Measurements from ENCODE around the gene ATAD3C. TPM values are rescaled to one million over a fixed set of nuclear protein-coding genes. Genes with fewer than 3 reads are reported as not detected.
"Not testable (repeated sequence)": the region's sequence is repeated elsewhere in the genome, so short reads cannot be mapped to it uniquely, and the experiment has no call there.

ATAD3C gene
- total RNA-seq, 3 donors from 2014 or later: 0.35 to 1.4 (median 0.55) TPM

DNA sequence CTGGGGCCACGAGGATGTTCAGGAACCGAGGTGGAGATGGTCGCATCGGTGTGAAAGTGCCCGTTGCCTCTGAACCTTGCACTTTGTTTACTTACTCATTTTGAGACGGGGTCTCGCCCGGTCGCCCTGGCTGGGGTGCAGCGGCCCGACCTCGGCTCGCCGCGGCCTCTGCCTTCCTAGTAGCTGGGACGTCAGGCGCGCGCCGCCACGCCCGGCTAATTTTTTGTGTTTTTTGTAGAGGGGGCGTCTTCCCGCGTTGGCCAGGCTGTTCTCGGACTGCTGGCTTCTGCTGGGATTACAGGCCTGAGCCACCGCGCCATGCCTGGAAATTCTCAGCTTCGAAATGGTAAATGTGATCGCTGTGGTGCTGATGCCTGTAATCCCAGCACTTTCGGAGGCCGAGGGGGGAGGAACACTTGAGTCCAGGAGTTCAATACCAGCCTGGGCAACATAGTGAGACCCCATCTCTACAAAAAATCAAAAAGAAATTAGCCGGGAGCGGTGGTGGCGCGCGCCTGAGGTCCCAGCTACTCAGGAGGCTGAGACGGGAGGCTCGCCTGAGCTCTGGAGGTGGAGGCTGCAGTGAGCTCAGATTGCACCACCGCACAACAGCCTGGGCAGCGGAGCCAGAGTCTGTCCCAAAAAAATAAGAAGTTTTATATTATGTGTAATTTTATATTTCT lies 41.7 kb upstream of the ATAD3C start:
- TF ChIP-seq, protein P1, sequence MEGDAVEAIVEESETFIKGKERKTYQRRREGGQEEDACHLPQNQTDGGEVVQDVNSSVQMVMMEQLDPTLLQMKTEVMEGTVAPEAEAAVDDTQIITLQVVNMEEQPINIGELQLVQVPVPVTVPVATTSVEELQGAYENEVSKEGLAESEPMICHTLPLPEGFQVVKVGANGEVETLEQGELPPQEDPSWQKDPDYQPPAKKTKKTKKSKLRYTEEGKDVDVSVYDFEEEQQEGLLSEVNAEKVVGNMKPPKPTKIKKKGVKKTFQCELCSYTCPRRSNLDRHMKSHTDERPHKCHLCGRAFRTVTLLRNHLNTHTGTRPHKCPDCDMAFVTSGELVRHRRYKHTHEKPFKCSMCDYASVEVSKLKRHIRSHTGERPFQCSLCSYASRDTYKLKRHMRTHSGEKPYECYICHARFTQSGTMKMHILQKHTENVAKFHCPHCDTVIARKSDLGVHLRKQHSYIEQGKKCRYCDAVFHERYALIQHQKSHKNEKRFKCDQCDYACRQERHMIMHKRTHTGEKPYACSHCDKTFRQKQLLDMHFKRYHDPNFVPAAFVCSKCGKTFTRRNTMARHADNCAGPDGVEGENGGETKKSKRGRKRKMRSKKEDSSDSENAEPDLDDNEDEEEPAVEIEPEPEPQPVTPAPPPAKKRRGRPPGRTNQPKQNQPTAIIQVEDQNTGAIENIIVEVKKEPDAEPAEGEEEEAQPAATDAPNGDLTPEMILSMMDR (IDR thresholded peaks at IDR 0.05): no peak
- intact Hi-C loops (cut with DNase I, micrococcal nuclease): no loop called here
- Histone ChIP-seq H3K4me3 (peak overlapping the region; percentile 91), H3K9me3 (no peaks in the 10 kb centered on the region), H3K36me3 (ENCODE audit: low read depth) (no peaks in the 10 kb centered on the region), H3K4me1 (ENCODE audit: low read depth) (peaks cover 14% of the 10 kb centered on the region)
- ATAC-seq (peak; percentile 36), DNase-seq (peak; percentile 18 to 60 (median 55))

DNA sequence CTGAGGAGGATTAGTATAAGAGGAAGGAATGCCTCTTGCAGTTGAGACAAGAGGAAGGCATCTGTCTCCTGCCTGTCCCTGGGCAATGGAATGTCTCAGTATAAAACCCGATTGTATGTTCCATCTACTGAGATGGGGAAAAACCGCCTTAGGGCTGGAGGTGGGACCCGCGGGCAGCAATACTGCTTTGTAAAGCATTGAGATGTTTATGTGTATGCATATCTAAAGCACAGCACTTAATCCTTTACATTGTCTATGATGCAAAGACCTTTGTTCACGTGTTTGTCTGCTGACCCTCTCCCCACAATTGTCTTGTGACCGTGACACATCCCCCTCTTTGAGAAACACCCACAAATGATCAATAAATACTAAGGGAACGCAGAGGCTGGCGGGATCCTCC lies 39.3 kb upstream of the ATAD3C start:
- H3K36me3 ChIP-seq (ENCODE audit: low read depth); DNase-seq; intact Hi-C loops (cut with DNase I, micrococcal nuclease); H3K4me3 ChIP-seq; ATAC-seq; H3K9me3 ChIP-seq: not testable (repeated sequence)
- peaks cover 14% of the 10 kb centered on the region for H3K4me1 ChIP-seq (ENCODE audit: low read depth)

DNA sequence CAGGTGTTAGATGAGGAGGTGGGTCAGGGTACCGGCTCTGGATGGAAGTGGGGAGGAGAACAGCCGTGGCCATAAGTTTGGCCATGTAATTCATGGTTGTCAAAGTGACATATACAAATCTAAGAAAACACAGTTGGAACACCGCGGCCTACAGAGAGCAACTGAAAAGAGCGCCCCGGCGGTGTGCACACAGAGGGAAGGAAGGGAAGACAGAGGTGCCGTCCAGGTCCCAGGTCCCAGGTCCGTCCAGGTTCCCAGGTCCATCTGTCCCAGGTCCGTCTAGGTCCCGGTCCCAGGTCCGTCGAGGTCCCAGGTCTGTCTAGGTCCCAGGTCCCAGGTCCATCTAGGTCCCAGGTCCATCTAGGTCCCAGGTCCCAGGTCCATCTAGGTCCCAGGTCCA lies 37.9 kb upstream of the ATAD3C start:
- ATAC-seq: no peak

DNA sequence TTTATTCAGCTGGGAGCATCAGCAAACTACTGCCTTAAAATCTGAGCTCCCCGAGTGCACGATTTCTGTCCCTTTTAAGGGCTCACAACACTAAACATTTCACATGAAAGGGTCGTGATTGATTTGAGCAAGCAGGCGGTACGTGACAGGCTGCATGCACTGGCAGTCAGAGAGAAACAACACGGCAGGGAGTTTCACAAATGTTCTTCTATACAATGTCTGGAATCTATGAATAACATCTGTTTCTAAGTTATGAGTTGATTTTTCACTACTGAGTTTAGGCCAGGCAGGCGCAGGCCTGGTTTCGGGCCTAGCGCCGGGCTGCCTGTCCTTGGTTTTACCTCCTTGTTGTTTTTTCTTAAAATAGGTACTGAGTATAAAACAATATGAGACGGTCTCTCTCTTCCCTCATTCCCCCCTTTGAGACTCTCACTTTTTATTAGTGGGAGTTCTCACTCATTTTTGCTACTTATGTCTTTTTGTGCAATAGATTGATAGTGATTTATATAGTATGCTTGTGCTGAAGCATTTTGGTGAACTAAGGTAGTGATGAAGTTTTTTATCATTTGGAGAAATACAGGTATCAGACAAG lies 37.1 kb upstream of the ATAD3C start:
- ATAC-seq; intact Hi-C loops (cut with DNase I, micrococcal nuclease): not testable (repeated sequence)

More for the DNA sequence above, 37.9 kb upstream of the ATAD3C start:
- DNase-seq: peak in 1 of 3 donors; percentile 37
- H3K4me1 ChIP-seq (ENCODE audit: low read depth): peaks cover 4% of the 10 kb centered on the region
- TF ChIP-seq, protein P1 (IDR thresholded peaks at IDR 0.05): no peak
- no peaks in the 10 kb centered on the region for H3K9me3 ChIP-seq
- no peaks in the 10 kb centered on the region for H3K36me3 ChIP-seq (ENCODE audit: low read depth)
- intact Hi-C loops (cut with DNase I, micrococcal nuclease): no loop called here
- no peak overlapping the region for H3K4me3 ChIP-seq

DNA sequence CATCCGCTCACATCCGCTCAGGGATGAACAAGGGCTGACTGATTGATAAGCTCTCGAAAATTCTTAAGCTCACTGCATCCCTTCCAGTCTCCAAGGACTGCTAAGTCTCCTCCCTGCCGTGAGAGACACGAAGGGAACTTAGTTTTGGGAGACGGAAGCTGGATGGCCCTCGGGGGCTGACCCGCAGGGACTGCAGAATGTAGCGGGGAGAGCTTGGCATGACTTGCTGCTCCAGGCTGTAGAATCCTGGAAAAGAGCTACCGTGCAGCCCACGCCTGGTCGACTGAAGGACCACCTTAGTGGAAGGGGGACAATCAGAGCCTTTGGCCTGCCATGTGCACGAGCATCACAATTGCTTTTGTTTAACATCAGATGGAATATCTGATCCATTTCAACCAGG lies 33.7 kb upstream of the ATAD3C start:
- no peaks in the 10 kb centered on the region for H3K36me3 ChIP-seq (ENCODE audit: low read depth)

More for the DNA sequence above, 37.1 kb upstream of the ATAD3C start:
- not testable (repeated sequence) for H3K9me3 ChIP-seq; DNase-seq; H3K4me1 ChIP-seq (ENCODE audit: low read depth); H3K36me3 ChIP-seq (ENCODE audit: low read depth); H3K4me3 ChIP-seq

DNA sequence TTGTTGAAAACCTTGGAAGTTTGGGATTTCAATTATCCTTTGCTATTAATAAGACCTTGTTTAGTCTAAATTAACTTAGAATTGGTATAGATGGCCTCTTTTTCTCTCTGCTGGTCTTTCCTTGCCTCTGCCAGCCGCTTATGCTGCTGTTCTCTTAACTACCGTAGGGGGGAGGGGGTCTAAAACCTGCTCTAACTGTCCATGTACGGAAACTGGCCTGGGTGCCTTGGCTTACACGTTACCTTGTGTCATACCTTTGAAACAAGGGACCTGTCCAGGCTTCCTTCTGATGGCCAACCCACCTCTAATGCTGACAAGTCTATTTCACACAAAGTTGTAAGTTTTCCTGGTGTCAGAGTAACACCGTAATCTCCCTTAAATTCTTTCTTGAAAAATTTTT lies 32.1 kb upstream of the ATAD3C start:
- intact Hi-C loops (cut with DNase I, micrococcal nuclease); H3K9me3 ChIP-seq; H3K36me3 ChIP-seq (ENCODE audit: low read depth); DNase-seq; H3K4me3 ChIP-seq; H3K4me1 ChIP-seq (ENCODE audit: low read depth); ATAC-seq: not testable (repeated sequence)

More for the DNA sequence above, 33.7 kb upstream of the ATAD3C start:
- peak in 1 of 3 donors; percentile 15 for DNase-seq
- TF ChIP-seq, protein P1 (IDR thresholded peaks at IDR 0.05): no peak
- no peak overlapping the region for H3K4me3 ChIP-seq
- peaks cover 5% of the 10 kb centered on the region for H3K4me1 ChIP-seq (ENCODE audit: low read depth)
- intact Hi-C loops (cut with DNase I, micrococcal nuclease): no loop called here
- H3K9me3 ChIP-seq: no peaks in the 10 kb centered on the region
- no peak for ATAC-seq

DNA sequence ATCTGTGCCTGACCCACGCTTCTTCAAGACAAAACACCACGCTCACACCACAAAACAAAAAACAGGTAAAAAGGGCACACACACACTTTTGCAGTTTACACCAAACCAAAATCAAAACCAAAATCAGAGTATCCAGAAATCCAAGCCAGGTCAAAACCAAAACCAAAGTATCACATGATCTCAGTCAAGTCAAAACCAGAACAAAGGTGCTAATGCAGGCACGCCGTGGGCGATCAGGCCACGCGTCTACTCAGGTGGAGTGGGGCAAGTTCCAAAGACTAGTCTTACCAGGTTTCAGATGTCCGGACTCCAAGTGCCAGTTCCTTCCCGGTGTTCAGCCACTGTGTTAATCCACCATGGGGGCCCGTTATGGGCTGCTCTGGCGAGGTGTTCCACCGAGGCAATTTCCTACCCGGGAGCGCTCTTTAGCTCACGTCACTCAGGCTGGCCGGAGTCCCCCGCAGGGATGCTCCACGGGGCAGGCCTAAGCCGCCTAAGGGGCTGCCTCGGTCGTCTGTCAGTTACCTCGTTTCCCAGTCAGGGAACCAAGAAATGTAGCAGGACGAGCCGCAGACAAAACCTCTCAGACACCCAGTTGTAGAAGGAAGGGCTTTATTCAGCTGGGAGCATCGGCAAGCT lies 31.5 kb upstream of the ATAD3C start:
- peak in 1 of 3 donors; percentile 39 for DNase-seq
- H3K4me3 ChIP-seq; ATAC-seq; intact Hi-C loops (cut with DNase I, micrococcal nuclease); H3K36me3 ChIP-seq (ENCODE audit: low read depth); H3K4me1 ChIP-seq (ENCODE audit: low read depth); H3K9me3 ChIP-seq: not testable (repeated sequence)
